NCI-H2227 (cell line): Measurements from ENCODE around the gene IL12RB1.

Experiments used
- DNase-seq: peaks from one replicate; lab custom pipeline; 2025; ENCODE audit not compliant: unreplicated experiment; lab: John Stamatoyannopoulos, UW

IL12RB1 gene

GRCh38 chr19:18013210-18014111 lies 73.3 kb downstream of the IL12RB1 start:
- DNase-seq, result no peak

- DNase-seq, result no peak
Observed at GRCh38 chr19:18010149-18010548, 76.6 kb downstream of the IL12RB1 start.

GRCh38 chr19:18009412-18010066 lies 77.2 kb downstream of the IL12RB1 start:
- no peak for DNase-seq
